Ectodermal cell (in vitro differentiated cells): ENCODE measurements around the gene SVIP. TPM values are rescaled to one million over a fixed set of nuclear protein-coding genes. Genes with fewer than 3 reads are reported as not detected.
A peak's percentile ranks its signal among the peaks of the same experiment; 100 is the strongest.

Source experiments
- H3K27ac ChIP-seq: 2 replicates; pipeline ENCODE4 v1.7.0; 2013; ENCODE audit warnings: mild to moderate bottlenecking, low read depth, low read length; ENCODE audit not compliant: insufficient read depth, poor library complexity, severe bottlenecking
- H3K27me3 ChIP-seq: 2 replicates; pipeline ENCODE4 v1.7.0; 2013; ENCODE audit warnings: mild to moderate bottlenecking, low read length; ENCODE audit not compliant: insufficient read depth, control insufficient read depth, poor library complexity, severe bottlenecking
- H3K36me3 ChIP-seq: one replicate; pipeline ENCODE4 v1.7.0; 2013; ENCODE audit warnings: low read length; ENCODE audit not compliant: control insufficient read depth, insufficient read depth
- H3K4me1 ChIP-seq: one replicate; pipeline ENCODE4 v1.7.0; 2013; ENCODE audit warnings: low read length; ENCODE audit not compliant: control insufficient read depth, insufficient read depth
- H3K4me3 ChIP-seq: 2 replicates; pipeline ENCODE4 v1.7.0; 2013; ENCODE audit warnings: low read depth, low read length, control low read depth; ENCODE audit not compliant: insufficient read depth
- H3K9me3 ChIP-seq: 2 replicates; pipeline ENCODE4 v1.7.0; 2013; ENCODE audit warnings: mild to moderate bottlenecking, low read length, moderate library complexity; ENCODE audit not compliant: control insufficient read depth
- WGBS, 2 experiments: methylation state at CpG; one replicate each; pipeline ENCODE4 v1.1.7; 2013; ENCODE audit warnings: missing lambda C conversion rate in 2 of 2; 5-methylcytosine and 5-hydroxymethylcytosine counted together
- polyA plus RNA-seq, 4 experiments: library from polyadenylated mRNA; stranded (reverse); fragments of 50-300 nt; gene quantifications; one replicate each; pipeline ENCODE4 v1.2.3, GENCODE V29; 2013

Gene SVIP, protein sequence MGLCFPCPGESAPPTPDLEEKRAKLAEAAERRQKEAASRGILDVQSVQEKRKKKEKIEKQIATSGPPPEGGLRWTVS
- 14.5 TPM for polyA plus RNA-seq (2013, experiment 1 of 4)
- 17.0 TPM for polyA plus RNA-seq (2013, experiment 2 of 4)
- polyA plus RNA-seq (2013, experiment 3 of 4) = 11.9 TPM
- polyA plus RNA-seq (2013, experiment 4 of 4) = 14.1 TPM

DNA sequence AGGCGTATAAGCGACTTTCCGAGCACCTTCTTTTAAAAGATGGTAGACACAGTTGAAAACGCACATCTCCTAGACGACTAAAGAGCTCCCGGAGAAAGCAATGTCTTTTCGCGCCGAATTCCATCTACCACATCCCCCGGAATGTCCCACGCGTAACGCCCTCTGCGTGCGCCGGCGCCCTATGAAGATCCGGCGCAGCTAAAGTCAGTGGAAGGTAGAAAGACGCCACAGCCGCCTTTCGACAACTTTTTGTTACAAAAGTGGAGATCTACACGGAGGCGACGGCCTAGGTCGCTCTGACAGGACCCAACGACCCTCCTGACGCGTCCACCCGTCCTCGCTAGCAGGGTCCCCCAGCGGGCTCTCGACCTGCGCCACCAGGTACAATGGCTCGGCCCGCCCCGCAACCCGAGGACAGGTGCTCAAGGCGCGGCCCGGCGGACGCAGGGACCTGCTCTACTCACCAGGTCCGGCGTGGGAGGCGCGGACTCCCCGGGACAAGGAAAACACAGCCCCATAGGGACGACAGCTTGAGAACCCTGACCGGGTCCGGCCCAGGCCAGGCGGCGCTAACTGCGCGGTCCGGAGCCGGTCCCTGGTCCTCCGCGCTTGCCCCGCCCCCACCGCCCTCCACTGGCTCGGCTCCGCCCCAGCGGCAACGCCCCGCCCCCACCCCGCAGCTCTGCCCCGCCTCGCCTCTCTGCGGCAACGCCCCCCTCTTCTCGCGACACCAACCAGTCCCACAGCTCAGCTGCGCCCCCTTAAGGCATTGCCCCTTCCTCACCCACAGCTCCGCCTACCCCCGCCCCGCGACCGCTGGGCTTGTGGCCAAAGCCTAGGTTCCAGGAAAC is at the start of gene SVIP:
Gene SVIP (minus strand): TSS at position 571 of the 851 bp plus-strand sequence. CDS start 53 bp downstream, at position 518.
- Histone ChIP-seq H3K27ac (no peak within 1 kb of the TSS), H3K9me3 (no peaks in the 10 kb centered on the region), H3K36me3 (no peaks in the 10 kb centered on the region), H3K27me3 (peaks cover 12% of the 10 kb centered on the region), H3K4me1 (no peaks in the 10 kb centered on the region), H3K4me3 (peak within 1 kb of the TSS; percentile 83)
- WGBS, 2 experiments = 2% methylated on average over 78 to 79 of the region's 79 CpGs

DNA sequence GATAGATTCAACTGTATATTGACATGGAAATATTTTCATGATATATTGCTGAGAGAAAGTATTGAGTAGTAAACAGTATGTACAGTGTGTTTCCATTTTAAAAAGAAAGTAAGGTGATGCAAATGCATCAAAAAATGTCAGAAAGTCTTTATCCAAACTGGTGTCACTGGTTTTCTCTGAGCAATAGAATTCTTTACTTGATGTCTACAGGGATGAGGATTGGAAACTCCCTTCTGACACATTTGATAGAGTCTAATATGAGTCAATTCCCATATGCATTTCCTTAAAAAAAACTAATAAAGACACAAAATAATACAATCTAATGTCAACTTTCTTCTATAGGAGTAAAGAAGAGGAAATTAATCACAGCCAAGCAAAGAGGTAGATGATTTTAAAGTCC is 49.0 kb upstream of the SVIP start:
- Histone ChIP-seq H3K27me3 (no peaks in the 10 kb centered on the region), H3K36me3 (no peaks in the 10 kb centered on the region), H3K4me1 (no peaks in the 10 kb centered on the region), H3K27ac (no peak overlapping the region), H3K9me3 (no peaks in the 10 kb centered on the region), H3K4me3 (no peak overlapping the region)

DNA sequence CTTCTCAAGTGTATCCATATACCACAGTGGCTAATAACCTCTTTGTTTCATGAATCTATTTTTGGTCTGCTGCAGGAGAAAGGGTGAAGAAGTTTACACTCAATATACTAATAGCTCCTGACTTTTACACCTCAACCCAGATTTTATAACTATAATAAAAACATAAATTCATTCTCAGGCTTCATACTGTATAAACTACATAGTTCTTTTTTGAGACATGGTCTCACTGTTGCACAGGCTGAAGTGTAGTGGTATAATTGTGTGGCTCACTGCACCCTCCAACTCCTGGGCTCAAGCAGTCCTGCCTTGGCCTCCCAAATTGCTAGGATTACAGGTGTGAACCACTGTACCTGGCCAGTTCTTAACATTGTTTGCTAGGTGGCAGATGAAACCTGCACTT is 48.4 kb upstream of the SVIP start:
- no peaks in the 10 kb centered on the region for H3K4me1 ChIP-seq
- no peaks in the 10 kb centered on the region for H3K27me3 ChIP-seq
- no peak overlapping the region for H3K27ac ChIP-seq
- no peaks in the 10 kb centered on the region for H3K36me3 ChIP-seq
- no peaks in the 10 kb centered on the region for H3K9me3 ChIP-seq
- no peak overlapping the region for H3K4me3 ChIP-seq

DNA sequence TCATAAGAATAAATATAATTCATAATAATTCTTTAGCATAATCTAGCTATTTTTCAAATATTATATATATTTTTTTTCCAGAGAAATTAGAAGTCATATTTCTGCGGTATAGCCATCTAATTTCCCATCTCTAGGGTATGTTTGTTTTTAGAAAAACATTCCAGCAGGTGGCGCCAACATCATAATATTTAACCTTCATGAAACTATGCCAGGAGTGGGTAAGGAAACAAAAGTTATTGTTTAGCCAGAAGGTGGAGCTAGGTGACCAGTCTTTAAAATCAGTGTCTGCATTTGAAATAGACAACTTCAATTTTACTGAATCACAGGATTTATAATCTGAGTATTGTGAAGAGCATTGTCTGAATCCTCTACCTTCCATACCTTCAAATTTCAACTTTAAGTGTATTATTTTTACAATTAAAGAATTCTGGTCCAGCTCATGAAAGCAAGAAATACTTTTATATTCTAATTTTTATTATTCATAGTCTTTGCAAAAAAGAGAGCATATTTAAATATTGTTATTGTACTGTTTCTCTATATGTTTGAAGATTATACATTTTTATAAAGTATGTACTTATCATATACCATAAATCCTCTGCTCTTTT is 46.4 kb upstream of the SVIP start:
- no peak overlapping the region for H3K4me3 ChIP-seq
- no peaks in the 10 kb centered on the region for H3K36me3 ChIP-seq
- H3K27ac ChIP-seq = no peak overlapping the region
- H3K27me3 ChIP-seq = no peaks in the 10 kb centered on the region
- 17% methylated on average over 2 of the region's 2 CpGs; no CpG with 5 or more reads in 1 of the 2 experiments for WGBS, 2 experiments
- H3K9me3 ChIP-seq = no peaks in the 10 kb centered on the region
- no peaks in the 10 kb centered on the region for H3K4me1 ChIP-seq

DNA sequence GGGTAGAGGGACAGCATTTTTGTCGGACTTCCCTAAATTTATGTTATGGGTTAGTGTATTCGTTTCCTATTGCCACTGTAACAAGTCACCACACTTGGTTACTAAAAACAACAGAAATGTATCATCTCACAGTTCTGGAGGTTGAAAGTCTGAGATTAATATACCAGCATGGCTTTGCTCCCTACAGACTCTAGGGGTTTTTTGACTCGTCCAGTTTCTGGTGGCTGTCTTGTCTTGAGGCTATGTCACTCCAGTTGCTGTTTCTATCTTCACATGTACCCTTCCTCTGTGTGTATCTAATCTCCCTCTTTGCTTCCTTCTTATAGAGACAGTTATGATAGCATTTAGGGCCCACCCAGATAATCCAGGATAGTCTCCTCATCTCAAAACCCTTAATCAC is 39.7 kb upstream of the SVIP start:
- WGBS, 2 experiments = 92 to 97% methylated on average over 2 to 3 of the region's 3 CpGs
- H3K27ac ChIP-seq = no peak overlapping the region
- H3K4me1 ChIP-seq = no peaks in the 10 kb centered on the region
- H3K36me3 ChIP-seq = no peaks in the 10 kb centered on the region
- no peaks in the 10 kb centered on the region for H3K9me3 ChIP-seq
- no peaks in the 10 kb centered on the region for H3K27me3 ChIP-seq
- no peak overlapping the region for H3K4me3 ChIP-seq

DNA sequence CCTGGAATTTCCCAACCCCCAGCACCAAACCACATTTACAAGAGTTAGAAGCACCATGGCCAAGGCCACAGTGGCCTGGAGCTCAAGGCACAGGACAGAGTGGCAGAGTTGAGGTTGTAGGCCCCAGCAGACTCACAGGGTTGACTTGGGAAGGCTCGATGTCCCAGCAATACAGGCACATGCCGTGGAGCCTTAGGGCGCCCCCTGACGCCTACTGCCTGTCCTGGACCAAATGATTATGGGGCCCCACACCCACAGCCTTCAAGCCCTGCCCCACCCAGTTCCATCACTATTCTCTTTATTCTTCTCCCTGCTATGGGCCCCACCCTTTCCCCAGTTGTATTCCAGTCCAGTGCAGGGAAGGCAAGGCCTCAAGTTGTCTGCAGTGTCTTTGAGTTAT is 30.6 kb upstream of the SVIP start, which contains the start of gene CCDC179:
Gene CCDC179 (minus strand): TSS at position 234 of the 400 bp plus-strand sequence. CDS start 53 bp downstream, at position 181.
- Histone ChIP-seq H3K27me3 (no peaks in the 10 kb centered on the region), H3K4me1 (no peaks in the 10 kb centered on the region), H3K9me3 (no peaks in the 10 kb centered on the region), H3K4me3 (no peak within 1 kb of the TSS), H3K36me3 (no peaks in the 10 kb centered on the region), H3K27ac (no peak within 1 kb of the TSS)
- WGBS, 2 experiments = 90 to 94% methylated on average over 4 of the region's 4 CpGs

DNA sequence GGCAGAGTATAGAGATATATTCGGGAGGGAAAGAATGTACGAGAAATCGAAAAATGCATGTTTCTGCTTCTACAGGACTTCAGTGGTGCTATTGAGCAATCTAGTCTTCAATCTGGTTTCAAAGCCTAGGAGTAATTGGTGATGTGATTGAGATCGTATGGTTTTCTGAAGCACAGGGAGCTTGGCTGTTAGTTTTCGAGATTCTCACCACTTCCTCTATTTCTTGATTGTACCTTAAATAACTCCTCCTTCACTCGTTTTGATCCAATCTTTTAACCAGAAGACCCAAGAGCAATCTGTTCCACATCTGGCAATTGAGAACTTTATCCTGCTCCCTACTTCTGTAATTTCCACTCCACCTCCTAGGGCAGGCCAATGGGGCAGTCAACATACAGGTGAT is 30.2 kb upstream of the SVIP start:
- H3K27me3 ChIP-seq = no peaks in the 10 kb centered on the region
- no peaks in the 10 kb centered on the region for H3K4me1 ChIP-seq
- no peaks in the 10 kb centered on the region for H3K36me3 ChIP-seq
- H3K9me3 ChIP-seq = no peaks in the 10 kb centered on the region
- H3K4me3 ChIP-seq = no peak overlapping the region
- 94 to 98% methylated on average over 6 of the region's 6 CpGs for WGBS, 2 experiments
- H3K27ac ChIP-seq = no peak overlapping the region

DNA sequence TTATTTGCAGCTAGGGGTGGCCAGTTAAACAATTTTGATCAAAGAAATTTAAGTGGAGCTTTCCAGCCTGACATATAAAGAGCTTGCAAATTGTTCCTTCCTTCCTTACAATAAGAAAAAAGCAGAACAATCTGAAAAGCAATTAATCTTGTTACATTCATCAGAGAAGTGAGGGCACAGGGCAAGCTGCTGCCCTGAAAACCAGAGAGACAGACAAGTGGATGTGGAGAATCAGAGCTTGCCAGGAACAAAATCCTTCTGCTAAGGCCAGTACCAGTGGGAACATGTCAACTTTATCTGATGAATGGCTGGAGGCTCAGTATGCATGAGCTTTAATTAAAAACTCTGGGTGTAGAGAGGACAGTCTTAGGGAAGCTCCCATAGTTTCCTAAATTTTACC is 21.9 kb upstream of the SVIP start:
- no peaks in the 10 kb centered on the region for H3K36me3 ChIP-seq
- no peak overlapping the region for H3K27ac ChIP-seq
- no peaks in the 10 kb centered on the region for H3K4me1 ChIP-seq
- H3K9me3 ChIP-seq = no peaks in the 10 kb centered on the region
- no peak overlapping the region for H3K4me3 ChIP-seq
- no peaks in the 10 kb centered on the region for H3K27me3 ChIP-seq

DNA sequence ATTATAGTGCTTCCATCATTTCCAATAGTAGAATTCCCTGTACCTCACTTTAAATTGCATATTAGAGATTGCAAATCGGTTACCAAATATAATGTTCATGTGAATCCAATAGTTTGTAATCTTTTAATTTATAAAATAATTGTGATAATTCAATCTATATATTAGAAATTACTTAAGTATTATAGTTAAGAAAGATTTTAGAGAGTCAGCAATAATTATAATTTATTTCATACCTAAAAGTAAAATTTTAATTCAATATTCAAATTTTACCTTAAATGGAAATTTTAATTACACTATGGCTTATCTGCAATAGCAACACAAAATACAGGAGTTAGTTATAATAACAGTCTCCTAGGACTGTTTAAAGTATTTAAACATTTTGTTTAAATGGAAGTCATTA is 17.1 kb upstream of the SVIP start:
- H3K9me3 ChIP-seq = no peaks in the 10 kb centered on the region
- WGBS, 2 experiments = no CpG with 5 or more reads among the region's 1 CpG
- H3K36me3 ChIP-seq = no peaks in the 10 kb centered on the region
- no peak overlapping the region for H3K4me3 ChIP-seq
- no peaks in the 10 kb centered on the region for H3K27me3 ChIP-seq
- H3K27ac ChIP-seq = no peak overlapping the region
- no peaks in the 10 kb centered on the region for H3K4me1 ChIP-seq

DNA sequence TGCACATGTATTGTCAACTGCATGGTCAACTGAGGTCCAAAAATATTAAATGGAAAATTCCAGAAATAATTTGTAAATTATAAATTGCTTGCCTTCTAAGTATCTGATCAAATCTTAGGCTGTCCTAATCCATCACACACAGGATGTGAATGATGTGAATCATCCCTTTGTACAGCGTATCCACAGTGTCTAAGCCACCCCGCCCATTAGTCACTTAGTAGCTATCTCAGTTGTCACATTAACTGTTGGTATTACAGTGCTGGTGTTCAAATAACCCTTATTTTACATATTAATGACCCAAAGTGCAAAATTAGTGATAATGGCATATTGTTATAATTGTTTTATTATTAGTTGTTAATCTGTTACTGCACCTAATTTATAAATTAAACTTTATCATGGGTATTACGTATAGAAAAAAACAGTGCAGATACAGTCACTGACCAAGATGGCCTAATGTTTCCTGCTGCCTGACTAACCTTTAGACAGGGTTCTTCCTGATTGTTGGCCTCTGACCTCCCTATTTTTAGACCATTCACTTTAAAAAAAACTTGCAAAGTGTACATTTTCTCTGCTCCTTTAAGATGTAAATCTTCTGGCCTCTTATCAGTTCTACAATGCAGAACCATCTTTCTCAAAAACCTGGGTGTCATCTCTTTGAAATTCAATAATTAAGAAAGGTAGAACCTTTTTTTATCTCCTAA is 2.9 kb upstream of the SVIP start:
- H3K9me3 ChIP-seq = no peaks in the 10 kb centered on the region
- WGBS, 2 experiments = 92 to 93% methylated on average over 3 of the region's 3 CpGs
- H3K27me3 ChIP-seq = peaks cover 12% of the 10 kb centered on the region
- H3K4me1 ChIP-seq = no peaks in the 10 kb centered on the region
- H3K36me3 ChIP-seq = no peaks in the 10 kb centered on the region
- H3K4me3 ChIP-seq = no peak overlapping the region
- peak overlapping the region; percentile 40 for H3K27ac ChIP-seq
